Loucy (cell line): ENCODE data around the gene SCARF1.

Experiments
- H2AFZ ChIP-seq: fragments of 200-600 bp; sonication (generic); 2 replicates; pipeline ENCODE4 v1.6.0; 2016; ENCODE audit warnings: antibody characterized with exemption, mild to moderate bottlenecking, low read length, moderate library complexity
- H3F3A ChIP-seq: fragments of 200-600 bp; 2 replicates; pipeline ENCODE4 v1.6.0; 2016; ENCODE audit warnings: antibody characterized with exemption, low read depth, mild to moderate bottlenecking
- H3K27me3 ChIP-seq: fragments of 200-600 bp; sonication (generic); 2 replicates; pipeline ENCODE4 v1.6.1; 2014; ENCODE audit warnings: low read length, mild to moderate bottlenecking; ENCODE audit not compliant: insufficient read depth, poor library complexity, severe bottlenecking
- H3K36me3 ChIP-seq: fragments of 200-600 bp; sonication (generic); 2 replicates; pipeline ENCODE4 v1.6.1; 2016; ENCODE audit warnings: low read length; ENCODE audit not compliant: insufficient read depth
- H3K4me1 ChIP-seq: fragments of 200-600 bp; sonication (generic); 2 replicates; pipeline ENCODE4 v1.5.1; 2014; ENCODE audit warnings: low read length, mild to moderate bottlenecking; ENCODE audit not compliant: insufficient read depth, poor library complexity, severe bottlenecking
- H3K4me2 ChIP-seq: fragments of 200-600 bp; sonication (generic); 2 replicates; pipeline ENCODE4 v1.6.0; 2014; ENCODE audit warnings: antibody characterized with exemption, low read length, low read depth, mild to moderate bottlenecking; ENCODE audit not compliant: poor library complexity, severe bottlenecking
- H3K4me3 ChIP-seq: fragments of 200-600 bp; sonication (generic); 2 replicates; pipeline ENCODE4 v1.5.1; 2014; ENCODE audit warnings: low read length, mild to moderate bottlenecking, mixed read lengths; ENCODE audit not compliant: poor library complexity, severe bottlenecking
- H3K79me2 ChIP-seq: fragments of 200-600 bp; sonication (generic); 2 replicates; pipeline ENCODE4 v1.6.1; 2014; ENCODE audit warnings: low read length; ENCODE audit not compliant: insufficient read depth
- H3K9ac ChIP-seq: fragments of 200-600 bp; sonication (generic); 2 replicates; pipeline ENCODE4 v1.6.0; 2014; ENCODE audit warnings: mild to moderate bottlenecking, low read depth, low read length, moderate library complexity; ENCODE audit not compliant: poor library complexity, severe bottlenecking
- H3K9me2 ChIP-seq: fragments of 200-600 bp; sonication (generic); replicated peaks from 2 replicates; pipeline ENCODE4 v1.6.1; 2016; ENCODE audit warnings: low read depth, low read length, mixed read lengths
- H3K9me3 ChIP-seq: fragments of 200-600 bp; sonication (generic); 2 replicates; pipeline ENCODE4 v1.6.1; 2014; ENCODE audit warnings: mild to moderate bottlenecking, antibody characterized with exemption, low read length, low read depth; ENCODE audit not compliant: insufficient read depth
- H4K20me1 ChIP-seq: fragments of 200-600 bp; sonication (generic); 2 replicates; pipeline ENCODE4 v1.6.0; 2014; ENCODE audit warnings: antibody characterized with exemption, low read length, mild to moderate bottlenecking; ENCODE audit not compliant: insufficient read depth, poor library complexity, severe bottlenecking
- CTCF ChIP-seq: fragments of 200-600 bp; sonication (generic); conservative IDR thresholded peaks from 2 replicates; pipeline ENCODE4 v1.5.1; 2014; ENCODE audit warnings: mild to moderate bottlenecking, antibody characterized with exemption, low read length
- EZH2phosphoT487 ChIP-seq: fragments of 200-600 bp; IDR thresholded peaks from 2 replicates; pipeline ENCODE4 v1.6.1; 2018; ENCODE audit warnings: antibody characterized with exemption, mild to moderate bottlenecking, moderate library complexity, borderline replicate concordance

The SCARF1 gene

GRCh38 chr17:1616101-1616500 lies 29.4 kb downstream of the SCARF1 start:
- Histone ChIP-seq H3K4me2 (no peak overlapping the region), H4K20me1 (no peaks in the 10 kb centered on the region), H3K4me1 (no peaks in the 10 kb centered on the region), H3K9ac (no peak overlapping the region), H2AFZ (no peak overlapping the region), H3F3A (no peaks in the 10 kb centered on the region), H3K9me2 (no peaks in the 10 kb centered on the region), H3K36me3 (no peaks in the 10 kb centered on the region; the same call in 1 of the 2 replicates), H3K4me3 (no peak overlapping the region), H3K27me3 (no peaks in the 10 kb centered on the region), H3K79me2 (0 out of 2 replicates have a peak, but pooled peaks cover 6% of the 10 kb centered on the region), H3K9me3 (no peaks in the 10 kb centered on the region)
- TF ChIP-seq EZH2phosphoT487 (no peak), CTCF (no peak)

- no peaks in the 10 kb centered on the region for H3F3A ChIP-seq
- H3K9me2 ChIP-seq, result no peaks in the 10 kb centered on the region
- H2AFZ ChIP-seq, result no peak overlapping the region
- no peaks in the 10 kb centered on the region; the same call in 1 of the 2 replicates for H3K36me3 ChIP-seq
- H3K4me2 ChIP-seq, result no peak overlapping the region
- no peaks in the 10 kb centered on the region for H4K20me1 ChIP-seq
- no peaks in the 10 kb centered on the region for H3K79me2 ChIP-seq
- H3K9me3 ChIP-seq, result no peaks in the 10 kb centered on the region
- no peak overlapping the region for H3K9ac ChIP-seq
- H3K27me3 ChIP-seq, result no peaks in the 10 kb centered on the region
- TF ChIP-seq EZH2phosphoT487 (no peak), CTCF (no peak)
- H3K4me3 ChIP-seq, result no peak overlapping the region
- H3K4me1 ChIP-seq, result peaks cover 8% of the 10 kb centered on the region
Measured at GRCh38 chr17:1612400-1612799, 33.1 kb downstream of the SCARF1 start.

- Histone ChIP-seq H3K4me3 (no peak overlapping the region), H3K4me2 (no peak overlapping the region), H3K9me3 (no peaks in the 10 kb centered on the region), H3K9ac (no peak overlapping the region), H2AFZ (no peak overlapping the region), H3K27me3 (no peaks in the 10 kb centered on the region), H4K20me1 (no peaks in the 10 kb centered on the region), H3K9me2 (no peaks in the 10 kb centered on the region), H3K79me2 (no peaks in the 10 kb centered on the region), H3F3A (no peaks in the 10 kb centered on the region), H3K36me3 (no peaks in the 10 kb centered on the region; the same call in 1 of the 2 replicates), H3K4me1 (peaks cover 15% of the 10 kb centered on the region)
- TF ChIP-seq CTCF (no peak), EZH2phosphoT487 (no peak)
Measured at GRCh38 chr17:1611715-1612114, 33.8 kb downstream of the SCARF1 start.
